ENCODE measurements around the gene ADGRL1. TPM values are rescaled to one million over a fixed set of nuclear protein-coding genes. Genes with fewer than 3 reads are reported as not detected.

Gene ADGRL1
- total RNA-seq, 1 donor from 2014 or later = 32.2 TPM

DNA sequence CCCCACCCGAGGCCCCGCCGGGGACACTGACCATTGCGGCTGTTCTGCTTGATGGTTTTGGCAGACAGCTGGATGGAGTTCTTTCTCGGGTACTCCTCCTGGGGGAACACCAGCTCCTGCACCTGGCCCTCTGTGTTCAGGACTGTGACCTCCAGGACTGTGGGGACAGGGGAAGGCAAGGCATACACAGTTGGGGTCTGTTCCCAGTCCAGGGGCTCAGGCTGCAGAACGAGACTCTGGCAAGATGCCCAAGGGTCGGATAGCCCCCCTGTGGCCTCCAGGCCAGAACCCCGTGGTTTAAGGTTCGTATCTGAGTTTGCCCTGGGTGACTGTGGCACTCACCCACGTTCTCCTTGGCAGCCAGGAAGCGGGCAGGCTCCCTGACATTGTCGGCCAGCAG lies 46.9 kb downstream of the ADGRL1 start:
- Mint-ChIP-seq H3K27me3 (ENCODE audit: low read depth) (no peaks in the 10 kb centered on the region), H3K4me1 (ENCODE audit: low read depth) (no peaks in the 10 kb centered on the region), H3K36me3 (ENCODE audit: low read depth) (peaks cover 9% of the 10 kb centered on the region), H3K4me3 (ENCODE audit: unreplicated experiment) (no peak overlapping the region), H3K27ac (ENCODE audit: unreplicated experiment) (no peak overlapping the region), H3K9me3 (ENCODE audit: low read depth) (no peaks in the 10 kb centered on the region)
- DNase-seq (ENCODE audit: low spot score) = no peak
- TF ChIP-seq, protein P1, sequence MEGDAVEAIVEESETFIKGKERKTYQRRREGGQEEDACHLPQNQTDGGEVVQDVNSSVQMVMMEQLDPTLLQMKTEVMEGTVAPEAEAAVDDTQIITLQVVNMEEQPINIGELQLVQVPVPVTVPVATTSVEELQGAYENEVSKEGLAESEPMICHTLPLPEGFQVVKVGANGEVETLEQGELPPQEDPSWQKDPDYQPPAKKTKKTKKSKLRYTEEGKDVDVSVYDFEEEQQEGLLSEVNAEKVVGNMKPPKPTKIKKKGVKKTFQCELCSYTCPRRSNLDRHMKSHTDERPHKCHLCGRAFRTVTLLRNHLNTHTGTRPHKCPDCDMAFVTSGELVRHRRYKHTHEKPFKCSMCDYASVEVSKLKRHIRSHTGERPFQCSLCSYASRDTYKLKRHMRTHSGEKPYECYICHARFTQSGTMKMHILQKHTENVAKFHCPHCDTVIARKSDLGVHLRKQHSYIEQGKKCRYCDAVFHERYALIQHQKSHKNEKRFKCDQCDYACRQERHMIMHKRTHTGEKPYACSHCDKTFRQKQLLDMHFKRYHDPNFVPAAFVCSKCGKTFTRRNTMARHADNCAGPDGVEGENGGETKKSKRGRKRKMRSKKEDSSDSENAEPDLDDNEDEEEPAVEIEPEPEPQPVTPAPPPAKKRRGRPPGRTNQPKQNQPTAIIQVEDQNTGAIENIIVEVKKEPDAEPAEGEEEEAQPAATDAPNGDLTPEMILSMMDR (IDR thresholded peaks at IDR 0.05) = no peak

DNA sequence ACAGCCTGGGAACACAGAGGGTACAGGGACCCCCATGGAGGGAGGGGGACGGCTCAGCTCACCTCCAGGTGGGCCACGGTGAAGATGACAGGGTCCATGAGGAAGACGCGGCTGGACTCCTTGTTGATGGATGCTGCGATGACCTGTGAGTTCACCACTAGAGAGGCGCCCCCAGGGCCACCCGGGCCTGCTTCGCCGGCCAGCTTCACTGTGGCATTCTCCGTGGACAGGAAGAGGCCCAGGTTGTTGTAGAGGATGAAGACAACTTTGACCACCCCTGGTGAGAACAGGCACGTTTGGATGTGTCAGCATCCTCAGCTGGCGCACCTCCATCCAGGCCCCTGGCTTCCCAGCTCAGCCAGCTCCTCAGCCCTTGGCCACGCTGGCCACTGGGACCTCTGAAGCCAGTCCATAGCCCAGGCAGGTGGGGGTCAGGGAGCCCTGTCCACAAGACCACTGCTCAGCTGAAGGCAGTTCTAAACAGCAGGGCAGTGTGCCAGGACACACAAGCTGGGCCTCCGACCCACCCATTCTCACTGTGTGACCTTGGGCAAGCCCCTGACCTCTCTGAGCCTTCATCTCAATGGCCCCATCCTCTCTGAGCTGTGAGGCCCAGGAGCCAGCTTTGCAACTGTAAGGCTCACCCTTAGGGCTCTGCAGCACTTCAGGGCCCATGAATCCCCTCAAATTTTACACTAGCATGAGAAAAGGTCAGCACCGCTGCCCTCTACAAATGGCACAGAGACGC lies 47.5 kb downstream of the ADGRL1 start:
- Mint-ChIP-seq H3K9me3 (ENCODE audit: low read depth) (no peaks in the 10 kb centered on the region), H3K27ac (ENCODE audit: unreplicated experiment) (no peak overlapping the region), H3K36me3 (ENCODE audit: low read depth) (peaks cover 9% of the 10 kb centered on the region), H3K4me1 (ENCODE audit: low read depth) (no peaks in the 10 kb centered on the region), H3K4me3 (ENCODE audit: unreplicated experiment) (no peak overlapping the region), H3K27me3 (ENCODE audit: low read depth) (no peaks in the 10 kb centered on the region)
- TF ChIP-seq, protein P1 (IDR thresholded peaks at IDR 0.05) = no peak
- no peak for DNase-seq (ENCODE audit: low spot score)

- no peaks in the 10 kb centered on the region for H3K27me3 Mint-ChIP-seq (ENCODE audit: low read depth)
- no peaks in the 10 kb centered on the region for H3K4me1 Mint-ChIP-seq (ENCODE audit: low read depth)
- DNase-seq (ENCODE audit: low spot score) = no peak
- TF ChIP-seq, protein P1 (IDR thresholded peaks at IDR 0.05) = no peak
- H3K9me3 Mint-ChIP-seq (ENCODE audit: low read depth) = no peaks in the 10 kb centered on the region
- no peak overlapping the region for H3K4me3 Mint-ChIP-seq (ENCODE audit: unreplicated experiment)
- peaks cover 10% of the 10 kb centered on the region for H3K36me3 Mint-ChIP-seq (ENCODE audit: low read depth)
- H3K27ac Mint-ChIP-seq (ENCODE audit: unreplicated experiment) = no peak overlapping the region
Observed at GRCh38 chr19:14156971-14157717, 48.8 kb downstream of the ADGRL1 start.

GRCh38 chr19:14156122-14156521 lies 49.8 kb downstream of the ADGRL1 start:
- TF ChIP-seq, protein P1 (IDR thresholded peaks at IDR 0.05) = no peak
- DNase-seq (ENCODE audit: low spot score) = no peak
- no peaks in the 10 kb centered on the region for H3K9me3 Mint-ChIP-seq (ENCODE audit: low read depth)
- no peak overlapping the region for H3K27ac Mint-ChIP-seq (ENCODE audit: unreplicated experiment)
- no peaks in the 10 kb centered on the region for H3K4me1 Mint-ChIP-seq (ENCODE audit: low read depth)
- H3K27me3 Mint-ChIP-seq (ENCODE audit: low read depth) = no peaks in the 10 kb centered on the region
- no peak overlapping the region for H3K4me3 Mint-ChIP-seq (ENCODE audit: unreplicated experiment)
- peaks cover 11% of the 10 kb centered on the region for H3K36me3 Mint-ChIP-seq (ENCODE audit: low read depth)

DNA sequence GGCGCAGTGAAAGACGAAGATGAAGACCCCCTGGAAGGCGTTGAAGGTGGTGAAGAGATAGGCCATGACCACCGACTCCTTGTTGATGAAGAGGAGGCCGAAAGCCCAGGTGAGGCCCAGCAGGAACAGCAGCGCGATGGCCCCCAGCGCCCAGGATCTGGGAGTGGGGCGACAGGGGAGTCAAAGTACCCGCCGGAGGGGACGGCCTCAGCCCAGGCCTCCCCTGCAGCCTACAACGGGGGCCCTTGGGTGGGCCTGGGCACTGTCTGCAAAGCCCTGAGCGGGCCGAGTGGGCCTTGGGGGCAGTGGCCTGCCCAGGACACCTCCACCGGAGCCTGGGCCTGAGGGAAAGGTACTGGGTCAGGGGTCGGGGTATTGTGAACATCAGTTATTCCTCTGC lies 50.6 kb downstream of the ADGRL1 start:
- no peak overlapping the region for H3K4me3 Mint-ChIP-seq (ENCODE audit: unreplicated experiment)
- no peak overlapping the region for H3K27ac Mint-ChIP-seq (ENCODE audit: unreplicated experiment)
- no peak for DNase-seq (ENCODE audit: low spot score)
- H3K4me1 Mint-ChIP-seq (ENCODE audit: low read depth) = no peaks in the 10 kb centered on the region
- TF ChIP-seq, protein P1 (IDR thresholded peaks at IDR 0.05) = no peak
- peaks cover 11% of the 10 kb centered on the region for H3K36me3 Mint-ChIP-seq (ENCODE audit: low read depth)
- H3K9me3 Mint-ChIP-seq (ENCODE audit: low read depth) = no peaks in the 10 kb centered on the region
- H3K27me3 Mint-ChIP-seq (ENCODE audit: low read depth) = no peaks in the 10 kb centered on the region

All from chondrocyte (in vitro differentiated cells).